GM19043 (cell line): ENCODE measurements around the gene TOMM20.
"Not testable (repeated sequence)": the region's sequence is repeated elsewhere in the genome, so short reads cannot be mapped to it uniquely, and the experiment has no call there.

ENCODE experiments used
- ATAC-seq: cut with Tn5 transposase; IDR thresholded peaks from one replicate; pipeline ENCODE4 v1.9.1; 2021; ENCODE audit warnings: low read depth; ENCODE audit not compliant: unreplicated experiment

The TOMM20 gene

DNA sequence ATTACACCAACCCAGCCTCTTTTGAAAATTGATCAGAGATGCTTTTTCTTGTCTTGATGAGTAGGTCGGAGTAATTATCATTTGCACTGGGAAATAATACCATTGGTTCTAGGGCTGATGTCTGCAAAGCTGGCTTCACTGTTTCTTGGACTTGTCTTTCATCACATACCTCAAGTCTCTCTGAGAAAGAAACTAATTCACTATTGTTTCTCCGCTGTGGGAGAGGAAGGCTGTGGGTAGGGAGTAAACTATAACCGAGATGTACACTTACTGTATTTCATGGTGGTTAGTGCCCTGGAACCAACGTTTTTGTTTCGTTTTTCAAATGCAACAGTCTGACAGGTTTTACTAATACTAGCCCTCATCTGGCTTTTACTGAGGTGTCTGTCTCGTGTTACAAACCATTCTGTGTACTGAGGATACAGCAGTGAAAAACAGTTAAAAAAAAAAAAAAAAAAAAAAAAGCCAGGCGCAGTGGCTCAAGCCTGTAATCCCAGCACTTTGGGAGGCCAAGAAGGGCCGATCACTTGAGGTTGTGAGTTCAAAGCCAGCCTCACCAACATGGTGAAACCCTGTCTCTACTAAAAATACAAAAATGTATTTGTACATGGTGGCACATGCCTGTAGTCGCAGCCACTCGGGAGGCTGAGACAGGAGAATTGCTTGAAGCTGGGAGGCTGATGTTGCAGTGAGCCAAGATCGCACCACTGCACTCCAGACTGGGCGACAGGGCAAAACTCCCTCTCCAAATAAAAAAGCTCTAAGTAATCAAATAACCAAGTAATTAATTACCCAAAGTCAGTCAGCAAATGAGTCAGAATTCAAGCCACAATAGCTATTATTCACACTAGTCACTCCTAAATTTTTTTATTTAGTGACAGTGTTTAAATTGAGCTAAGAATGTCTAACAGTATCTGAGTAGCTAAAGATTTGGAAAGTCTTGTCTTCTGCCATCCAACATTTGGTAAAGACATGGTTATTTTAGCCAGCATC is 23.3 kb downstream of the TOMM20 start:
- peak; percentile 88 for ATAC-seq

GRCh38 chr1:235102993-235103411 is 25.6 kb downstream of the TOMM20 start:
- ATAC-seq: no peak

DNA sequence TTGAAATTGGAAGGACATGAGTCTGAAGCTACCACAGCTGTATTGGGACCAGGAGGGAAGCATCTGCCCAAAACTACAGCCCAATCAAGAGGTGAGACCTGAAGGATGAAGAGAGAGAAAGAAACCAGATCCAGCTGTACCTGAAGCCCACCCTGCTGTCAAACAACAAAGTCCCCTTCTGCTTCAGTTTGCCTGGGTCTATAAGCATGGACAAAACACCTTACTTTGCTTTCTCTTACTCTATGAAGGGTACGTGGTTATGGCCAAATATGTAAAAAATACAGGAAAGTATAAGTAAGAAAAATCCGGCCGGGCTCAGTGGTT is 26.4 kb downstream of the TOMM20 start:
- no peak for ATAC-seq

GRCh38 chr1:235101558-235102258 is 26.9 kb downstream of the TOMM20 start:
- no peak for ATAC-seq

DNA sequence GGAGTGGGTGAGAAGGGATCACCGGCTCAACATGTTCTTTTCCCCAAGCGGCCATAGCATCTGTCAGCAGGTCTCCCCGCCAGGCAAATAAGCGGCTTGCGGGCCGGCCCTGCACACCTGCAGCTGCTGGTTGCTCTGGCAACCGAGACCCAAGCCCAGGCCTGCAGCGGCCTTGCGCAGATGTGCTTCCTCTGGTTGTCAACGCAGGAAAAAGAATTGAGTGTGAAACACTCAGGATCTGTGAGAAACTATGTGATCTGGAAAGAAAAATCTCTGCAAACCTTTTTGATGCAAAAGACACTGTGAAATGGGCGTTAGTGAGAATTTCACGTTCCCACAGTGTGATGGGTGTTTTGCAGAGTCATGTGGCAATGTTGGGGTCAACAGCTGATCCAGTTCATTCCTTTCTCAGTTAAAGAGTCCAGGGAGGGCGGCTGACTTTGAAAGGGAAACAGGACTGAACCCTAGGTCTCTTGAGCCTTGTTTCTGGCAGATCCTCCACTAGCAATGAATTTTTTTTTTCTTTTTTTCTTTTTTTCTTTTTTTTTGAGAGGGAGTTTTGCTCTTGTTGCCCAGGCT is 28.4 kb downstream of the TOMM20 start:
- ATAC-seq: no peak

DNA sequence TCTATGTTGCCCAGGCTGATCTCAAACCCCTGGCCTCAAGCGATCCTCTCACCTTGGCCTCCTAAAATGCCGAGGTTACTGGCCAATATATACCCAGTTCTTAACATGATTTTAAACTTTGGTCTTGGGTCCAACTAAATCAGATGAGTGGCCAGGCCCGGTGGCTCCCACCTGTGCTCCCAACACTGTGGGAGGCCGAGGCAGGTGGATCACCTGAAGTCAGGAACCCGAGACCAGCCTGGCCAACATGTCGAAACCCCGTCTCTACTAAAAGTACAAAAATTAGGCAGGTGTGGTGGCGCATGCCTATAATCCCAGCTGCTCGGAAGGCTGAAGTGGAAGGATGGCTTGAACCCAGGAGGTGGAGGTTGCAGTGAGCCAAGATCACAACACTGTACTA is 29.6 kb downstream of the TOMM20 start:
- ATAC-seq: no peak

- ATAC-seq: no peak
These were observed 30.1 kb downstream of the TOMM20 start for GRCh38 chr1:235098547-235098946.

DNA sequence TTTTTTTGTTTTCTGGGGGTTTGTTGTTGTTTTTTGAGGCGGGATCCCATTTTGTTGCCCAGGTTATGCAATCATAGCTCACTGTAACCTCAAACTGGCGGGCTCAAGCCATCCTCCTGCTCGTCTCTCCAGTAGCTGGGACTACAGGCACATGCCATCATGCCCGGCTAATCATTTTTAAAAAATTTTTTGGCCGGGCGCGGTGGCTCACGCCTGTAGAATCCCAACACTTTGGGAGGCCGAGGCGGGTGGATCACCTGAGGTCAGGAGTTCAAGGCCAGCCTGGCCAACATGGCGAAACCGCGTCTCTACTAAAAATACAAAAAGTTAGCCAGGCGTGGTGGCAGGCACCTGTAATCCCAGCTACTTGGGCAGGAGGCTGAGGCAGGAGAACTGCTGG is 31.1 kb downstream of the TOMM20 start:
- ATAC-seq: not testable (repeated sequence)

- ATAC-seq: no peak
These were observed 32.6 kb downstream of the TOMM20 start for GRCh38 chr1:235095938-235096562.

- ATAC-seq: peak; percentile 68
These were observed 34.7 kb downstream of the TOMM20 start for GRCh38 chr1:235093696-235094592.

- ATAC-seq: no peak
These were observed 35.5 kb downstream of the TOMM20 start for GRCh38 chr1:235093013-235093695.

DNA sequence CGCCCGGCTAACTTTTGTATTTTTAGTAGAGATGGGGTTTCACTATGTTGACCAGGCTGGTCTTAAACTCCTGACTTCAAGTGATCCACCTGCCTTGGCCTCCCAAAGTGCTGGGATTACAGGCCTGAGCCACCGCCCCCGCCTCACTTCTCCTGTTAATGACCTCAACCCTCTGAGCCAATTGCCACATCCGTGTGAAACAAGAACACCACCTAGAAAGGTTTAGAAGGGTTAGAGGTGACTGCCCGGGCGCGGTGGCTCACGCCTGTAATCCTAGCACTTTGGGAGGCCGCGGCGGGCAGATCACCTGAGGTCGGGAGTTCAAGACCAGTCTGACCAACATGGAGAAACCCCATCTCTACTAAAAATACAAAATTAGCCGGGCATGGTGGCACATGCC is 36.2 kb downstream of the TOMM20 start:
- ATAC-seq: not testable (repeated sequence)

- not testable (repeated sequence) for ATAC-seq
These were observed 36.6 kb downstream of the TOMM20 start for GRCh38 chr1:235092045-235092406.

- ATAC-seq: not testable (repeated sequence)
These were observed 37.2 kb downstream of the TOMM20 start for GRCh38 chr1:235091319-235092044.

- ATAC-seq: no peak
These were observed 38.1 kb downstream of the TOMM20 start for GRCh38 chr1:235090406-235091069.

- no peak for ATAC-seq
These were observed 39.7 kb downstream of the TOMM20 start for GRCh38 chr1:235088907-235089306.

- ATAC-seq: no peak
These were observed 40.2 kb downstream of the TOMM20 start for GRCh38 chr1:235088430-235088829.

DNA sequence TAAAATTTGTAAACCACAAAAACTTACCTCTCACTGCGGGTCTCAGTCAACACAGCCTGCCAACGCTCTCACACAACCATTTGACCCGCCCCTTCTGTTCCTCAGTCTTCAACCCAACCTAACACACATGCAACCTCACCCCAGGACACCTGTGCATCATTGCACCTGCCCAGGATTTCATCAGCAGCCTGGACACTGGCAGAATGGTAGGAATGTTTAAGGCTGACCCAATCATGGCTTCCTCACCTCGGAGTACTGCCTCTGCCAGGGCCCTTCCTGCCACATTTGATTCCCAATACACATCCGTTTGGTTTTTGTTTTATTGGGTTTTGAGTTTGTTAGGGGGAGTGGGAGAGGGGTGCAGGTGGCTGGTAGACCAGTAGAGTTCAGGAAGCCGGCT is 40.7 kb downstream of the TOMM20 start:
- ATAC-seq: no peak
